Endothelial cell of umbilical vein (primary cell): ENCODE measurements around the gene PLXDC1.

Experiments
- EZH2 ChIP-seq: IDR thresholded peaks from 2 replicates; pipeline ENCODE4 v1.6.1; 2012; ENCODE audit warnings: borderline replicate concordance, low read depth, mild to moderate bottlenecking, moderate library complexity, low read length, inconsistent platforms; ENCODE audit not compliant: severe bottlenecking
- FOS ChIP-seq: IDR thresholded peaks from 2 replicates; pipeline ENCODE4 v1.6.1; 2011; ENCODE audit warnings: mild to moderate bottlenecking, low read length, moderate library complexity, borderline replicate concordance; ENCODE audit not compliant: insufficient read depth
- GATA2 ChIP-seq: IDR thresholded peaks from 2 replicates; pipeline ENCODE4 v1.7.0; 2011; ENCODE audit warnings: low read depth, mild to moderate bottlenecking, moderate library complexity, mixed read lengths, low read length; ENCODE audit not compliant: insufficient read length, insufficient read depth
- JUN ChIP-seq: IDR thresholded peaks from 2 replicates; pipeline ENCODE4 v1.6.1; 2011; ENCODE audit warnings: borderline replicate concordance, low read depth; ENCODE audit not compliant: insufficient read length, insufficient read depth
- MYC ChIP-seq: IDR thresholded peaks from one replicate; pipeline ENCODE4 v1.6.1; 2011; ENCODE audit warnings: mild to moderate bottlenecking, low read depth, low read length
- POLR2A ChIP-seq: IDR thresholded peaks from 2 replicates; pipeline ENCODE4 v1.6.1; 2012; ENCODE audit warnings: low read depth, mild to moderate bottlenecking, control low read depth, low read length
- POLR2AphosphoS5 ChIP-seq: IDR thresholded peaks from 2 replicates; pipeline ENCODE4 v1.6.1; 2012; ENCODE audit warnings: low read depth, mild to moderate bottlenecking, control low read depth, low read length, moderate library complexity; ENCODE audit not compliant: insufficient read depth
- TF ChIP-seq, protein P1 (sequence below), 2 donors: IDR thresholded peaks; 1 replicate in 1 of 2; 2 replicates in 1 of 2; pipeline ENCODE4 v1.5.1; 2011; ENCODE audit warnings: low read length in 2 of 2, mild to moderate bottlenecking in 2 of 2, moderate library complexity in 2 of 2, control low read depth in 1 of 2, inconsistent platforms in 1 of 2, low read depth in 1 of 2; ENCODE audit not compliant: insufficient read depth in 1 of 2; ENCODE audit errors: extremely low read depth in 1 of 2
- TF ChIP-seq, protein P2 (sequence below): IDR thresholded peaks from 2 replicates; pipeline ENCODE4 v1.6.1; 2011; ENCODE audit not compliant: insufficient read depth, insufficient read length

DNA sequence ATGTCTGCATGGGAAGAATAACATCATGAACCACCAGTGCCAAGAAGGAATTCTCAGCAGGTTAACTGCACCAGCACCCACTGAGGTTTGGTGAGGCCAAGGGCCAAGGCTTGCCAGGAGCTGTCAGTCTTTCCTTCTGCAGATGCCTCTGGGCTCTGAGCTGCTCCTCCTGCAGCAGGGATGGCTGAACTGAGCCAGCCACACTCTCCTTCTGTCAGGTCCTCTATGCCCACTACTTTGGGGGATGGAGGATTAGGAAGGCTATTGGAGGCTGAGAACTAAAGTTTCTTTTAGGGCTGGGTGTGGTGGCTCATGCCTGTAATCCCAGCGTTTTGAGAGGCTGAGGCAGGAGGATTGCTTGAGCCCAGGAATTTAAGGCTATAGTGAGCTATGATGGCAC is 71.6 kb downstream of the PLXDC1 start:
- TF ChIP-seq JUN, result no peak
- TF ChIP-seq EZH2, result no peak
- TF ChIP-seq, protein P1, sequence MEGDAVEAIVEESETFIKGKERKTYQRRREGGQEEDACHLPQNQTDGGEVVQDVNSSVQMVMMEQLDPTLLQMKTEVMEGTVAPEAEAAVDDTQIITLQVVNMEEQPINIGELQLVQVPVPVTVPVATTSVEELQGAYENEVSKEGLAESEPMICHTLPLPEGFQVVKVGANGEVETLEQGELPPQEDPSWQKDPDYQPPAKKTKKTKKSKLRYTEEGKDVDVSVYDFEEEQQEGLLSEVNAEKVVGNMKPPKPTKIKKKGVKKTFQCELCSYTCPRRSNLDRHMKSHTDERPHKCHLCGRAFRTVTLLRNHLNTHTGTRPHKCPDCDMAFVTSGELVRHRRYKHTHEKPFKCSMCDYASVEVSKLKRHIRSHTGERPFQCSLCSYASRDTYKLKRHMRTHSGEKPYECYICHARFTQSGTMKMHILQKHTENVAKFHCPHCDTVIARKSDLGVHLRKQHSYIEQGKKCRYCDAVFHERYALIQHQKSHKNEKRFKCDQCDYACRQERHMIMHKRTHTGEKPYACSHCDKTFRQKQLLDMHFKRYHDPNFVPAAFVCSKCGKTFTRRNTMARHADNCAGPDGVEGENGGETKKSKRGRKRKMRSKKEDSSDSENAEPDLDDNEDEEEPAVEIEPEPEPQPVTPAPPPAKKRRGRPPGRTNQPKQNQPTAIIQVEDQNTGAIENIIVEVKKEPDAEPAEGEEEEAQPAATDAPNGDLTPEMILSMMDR (IDR thresholded peaks at IDR 0.05; ENCODE audit: extremely low read depth in 1 of 2, insufficient read depth in 1 of 2, low read depth in 1 of 2, low read length in 2 of 2), result no peak
- TF ChIP-seq, protein P2, sequence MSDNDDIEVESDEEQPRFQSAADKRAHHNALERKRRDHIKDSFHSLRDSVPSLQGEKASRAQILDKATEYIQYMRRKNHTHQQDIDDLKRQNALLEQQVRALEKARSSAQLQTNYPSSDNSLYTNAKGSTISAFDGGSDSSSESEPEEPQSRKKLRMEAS, result no peak
- no peak for TF ChIP-seq POLR2A
- no peak for TF ChIP-seq POLR2AphosphoS5
- TF ChIP-seq MYC, result no peak
- TF ChIP-seq FOS, result no peak
- no peak for TF ChIP-seq GATA2
